Measurements from ENCODE around the gene RBMS2.
"Not testable (repeated sequence)": the region's sequence is repeated elsewhere in the genome, so short reads cannot be mapped to it uniquely, and the experiment has no call there.

RBMS2 gene

GRCh38 chr12:56484566-56484965, 37.1 kb upstream of the RBMS2 start:
- no peak for DNase-seq (ENCODE audit: low read depth)
- no peak overlapping the region for H3K4me3 ChIP-seq (ENCODE audit: low read depth, low read length)
- no peak for TF ChIP-seq CTCF (IDR thresholded peaks at IDR 0.05; ENCODE audit: low read depth, low read length, missing control alignments)

GRCh38 chr12:56486694-56487093, 34.9 kb upstream of the RBMS2 start:
- no peak for TF ChIP-seq CTCF (IDR thresholded peaks at IDR 0.05; ENCODE audit: low read depth, low read length, missing control alignments)
- no peak overlapping the region for H3K4me3 ChIP-seq (ENCODE audit: low read depth, low read length)
- DNase-seq (ENCODE audit: low read depth): no peak

GRCh38 chr12:56487448-56488040, 34.1 kb upstream of the RBMS2 start:
- DNase-seq (ENCODE audit: low read depth): no peak
- H3K4me3 ChIP-seq (ENCODE audit: low read depth, low read length): peak overlapping the region; percentile 53
- TF ChIP-seq CTCF (IDR thresholded peaks at IDR 0.05; ENCODE audit: low read depth, low read length, missing control alignments): no peak

- TF ChIP-seq CTCF (IDR thresholded peaks at IDR 0.05; ENCODE audit: low read depth, low read length, missing control alignments): no peak
- peak; percentile 46 for DNase-seq (ENCODE audit: low read depth)
- H3K4me3 ChIP-seq (ENCODE audit: low read depth, low read length): peak within 1 kb of the TSS; percentile 53
These were observed 33.3 kb upstream of the RBMS2 start, which contains the start of gene GLS2 for GRCh38 chr12:56488041-56488955. GLS2 (minus strand) TSS chr12:56488161; CDS start chr12:56488118, 43 bp downstream.

- no peak for TF ChIP-seq CTCF (IDR thresholded peaks at IDR 0.05; ENCODE audit: low read depth, low read length, missing control alignments)
- no peak for DNase-seq (ENCODE audit: low read depth)
- H3K4me3 ChIP-seq (ENCODE audit: low read depth, low read length): no peak overlapping the region
These were observed 31.3 kb upstream of the RBMS2 start for GRCh38 chr12:56490360-56490759.

DNA sequence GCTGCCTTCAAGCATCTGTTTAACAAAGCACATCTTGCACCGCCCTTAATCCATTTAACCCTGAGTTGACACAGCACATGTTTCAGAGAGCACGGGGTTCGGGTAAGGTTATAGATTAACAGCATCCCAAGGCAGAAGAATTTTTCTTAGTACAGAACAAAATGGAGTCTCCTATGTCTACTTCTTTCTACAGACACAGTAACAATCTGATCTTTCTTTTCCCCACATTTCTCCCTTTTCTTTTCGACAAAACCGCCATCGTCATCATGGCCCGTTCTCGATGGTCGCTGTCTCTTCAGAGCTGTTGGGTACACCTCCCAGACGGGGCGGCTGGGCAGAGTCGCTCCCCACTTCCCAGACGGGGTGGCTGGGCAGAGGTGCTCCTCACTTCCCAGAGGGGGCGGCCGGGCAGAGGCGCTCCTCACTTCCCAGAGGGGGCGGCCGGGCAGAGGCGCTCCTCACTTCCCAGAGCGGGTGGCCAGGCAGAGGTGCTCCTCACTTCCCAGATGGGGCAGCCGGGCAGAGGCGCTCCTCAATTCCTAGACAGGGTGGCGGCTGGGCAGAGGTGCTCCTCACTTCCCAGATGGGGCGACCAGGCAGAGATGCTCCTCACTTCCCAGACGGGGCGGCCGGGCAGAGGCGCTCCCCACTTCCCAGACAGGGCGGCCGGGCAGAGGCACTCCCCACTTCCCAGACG, 28.1 kb upstream of the RBMS2 start:
- not testable (repeated sequence) for DNase-seq (ENCODE audit: low read depth); H3K4me3 ChIP-seq (ENCODE audit: low read depth, low read length)

GRCh38 chr12:56494106-56494415, 27.6 kb upstream of the RBMS2 start:
- H3K4me3 ChIP-seq (ENCODE audit: low read depth, low read length); DNase-seq (ENCODE audit: low read depth): not testable (repeated sequence)

DNA sequence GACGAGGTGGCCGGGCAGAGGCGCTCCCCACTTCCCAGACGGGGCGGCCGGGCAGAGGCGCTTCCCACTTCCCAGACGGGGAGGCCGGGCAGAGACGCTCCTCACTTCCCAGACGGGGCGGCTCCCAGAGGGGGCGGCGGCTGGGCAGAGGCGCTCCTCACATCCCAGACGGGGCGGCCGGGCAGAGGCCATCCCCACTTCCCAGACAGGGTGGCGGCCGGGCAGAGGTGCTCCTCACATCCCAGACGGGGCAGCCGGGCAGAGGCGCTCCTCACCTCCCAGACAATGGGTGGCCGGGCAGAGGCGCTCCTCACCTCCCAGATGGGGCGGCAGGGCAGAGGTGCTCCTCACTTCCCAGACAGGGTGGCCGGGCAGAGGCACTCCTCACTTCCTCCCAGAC, 27.1 kb upstream of the RBMS2 start:
- H3K4me3 ChIP-seq (ENCODE audit: low read depth, low read length); DNase-seq (ENCODE audit: low read depth): not testable (repeated sequence)

Measured in GM12864 (cell line).